Mucosa of rectum (tissue), 2 donors: ENCODE measurements around the gene TRMT5.

ENCODE experiments used
- H3K27ac ChIP-seq, 2 donors: one replicate each; pipeline ENCODE4 v1.7.0; 2013; ENCODE audit warnings: inconsistent platforms in 2 of 2, low read depth in 2 of 2, low read length in 2 of 2
- H3K27me3 ChIP-seq, 2 donors: one replicate each; pipeline ENCODE4 v1.7.0; 2013; ENCODE audit warnings: low read length in 2 of 2; ENCODE audit not compliant: control insufficient read depth in 2 of 2, insufficient read depth in 2 of 2
- H3K36me3 ChIP-seq, 2 donors: one replicate each; pipeline ENCODE4 v1.7.0; 2013; ENCODE audit warnings: low read length in 2 of 2; ENCODE audit not compliant: control insufficient read depth in 2 of 2, insufficient read depth in 2 of 2
- H3K4me1 ChIP-seq, 2 donors: one replicate each; pipeline ENCODE4 v1.7.0; 2013; ENCODE audit warnings: low read length in 2 of 2, mild to moderate bottlenecking in 1 of 2; ENCODE audit not compliant: control insufficient read depth in 2 of 2, insufficient read depth in 2 of 2
- H3K4me3 ChIP-seq, 2 donors: one replicate each; pipeline ENCODE4 v1.7.0; 2013; ENCODE audit warnings: low read length in 2 of 2
- H3K9ac ChIP-seq, 2 donors: one replicate each; pipeline ENCODE4 v1.7.0; 2013; ENCODE audit warnings: low read length in 2 of 2, low read depth in 1 of 2, mild to moderate bottlenecking in 1 of 2
- H3K9me3 ChIP-seq, 2 donors: one replicate each; pipeline ENCODE4 v1.7.0; 2013; ENCODE audit warnings: low read length in 2 of 2; ENCODE audit not compliant: control insufficient read depth in 2 of 2
- donor health status: healthy.
- donor health status: Normal muscosa, but diverticular disease.

The TRMT5 gene

DNA sequence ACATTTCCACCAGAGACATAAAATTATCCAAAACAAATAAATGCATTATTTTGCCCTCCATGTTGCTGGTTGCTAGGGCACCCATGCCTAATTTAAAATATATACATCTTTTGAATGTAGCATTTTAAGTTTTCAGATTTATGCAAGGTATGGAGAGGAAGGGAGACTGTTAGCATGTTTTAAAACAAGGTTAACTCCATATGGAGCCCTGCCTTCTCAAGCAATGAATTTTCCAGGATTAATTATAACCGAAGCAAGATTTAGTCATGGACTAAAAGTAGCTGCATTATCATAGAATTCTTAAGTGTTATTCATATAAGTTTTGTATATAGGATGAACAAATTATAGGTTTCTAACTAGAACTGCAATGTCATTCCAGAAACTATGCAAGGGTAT is 37.2 kb downstream of the TRMT5 start:
- no peaks in the 10 kb centered on the region for H3K36me3 ChIP-seq
- no peak overlapping the region for H3K27ac ChIP-seq
- H3K9ac ChIP-seq: no peak overlapping the region

DNA sequence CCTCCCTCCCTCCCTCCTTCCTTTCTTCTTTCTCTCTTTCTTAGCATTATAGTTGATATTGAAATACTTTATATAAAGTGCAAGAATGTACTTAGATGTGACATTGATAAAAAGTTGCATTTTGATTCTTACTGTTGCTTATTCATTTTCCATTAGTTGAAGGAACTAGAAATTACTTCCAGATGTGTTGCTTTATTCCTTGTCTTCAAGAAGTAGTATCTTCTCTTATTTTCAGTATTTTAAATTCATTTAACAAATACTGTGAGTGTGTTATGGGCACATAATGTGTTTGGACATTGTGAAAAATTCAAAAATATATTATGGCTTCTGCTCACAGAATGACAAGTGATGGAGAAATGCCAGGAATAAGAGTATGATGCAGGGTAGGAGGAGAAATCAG is 45.6 kb downstream of the TRMT5 start:
- Histone ChIP-seq H3K4me3 (no peak overlapping the region), H3K27me3 (no peaks in the 10 kb centered on the region), H3K9me3 (no peaks in the 10 kb centered on the region), H3K27ac (no peak overlapping the region), H3K36me3 (no peaks in the 10 kb centered on the region), H3K4me1 (peaks cover 0 to 3% of the 10 kb centered on the region in 2 donors), H3K9ac (no peak overlapping the region)

More for the DNA sequence above, 37.2 kb downstream of the TRMT5 start:
- no peak overlapping the region for H3K4me3 ChIP-seq
- H3K9me3 ChIP-seq: no peaks in the 10 kb centered on the region
- no peaks in the 10 kb centered on the region for H3K4me1 ChIP-seq
- no peaks in the 10 kb centered on the region for H3K27me3 ChIP-seq

DNA sequence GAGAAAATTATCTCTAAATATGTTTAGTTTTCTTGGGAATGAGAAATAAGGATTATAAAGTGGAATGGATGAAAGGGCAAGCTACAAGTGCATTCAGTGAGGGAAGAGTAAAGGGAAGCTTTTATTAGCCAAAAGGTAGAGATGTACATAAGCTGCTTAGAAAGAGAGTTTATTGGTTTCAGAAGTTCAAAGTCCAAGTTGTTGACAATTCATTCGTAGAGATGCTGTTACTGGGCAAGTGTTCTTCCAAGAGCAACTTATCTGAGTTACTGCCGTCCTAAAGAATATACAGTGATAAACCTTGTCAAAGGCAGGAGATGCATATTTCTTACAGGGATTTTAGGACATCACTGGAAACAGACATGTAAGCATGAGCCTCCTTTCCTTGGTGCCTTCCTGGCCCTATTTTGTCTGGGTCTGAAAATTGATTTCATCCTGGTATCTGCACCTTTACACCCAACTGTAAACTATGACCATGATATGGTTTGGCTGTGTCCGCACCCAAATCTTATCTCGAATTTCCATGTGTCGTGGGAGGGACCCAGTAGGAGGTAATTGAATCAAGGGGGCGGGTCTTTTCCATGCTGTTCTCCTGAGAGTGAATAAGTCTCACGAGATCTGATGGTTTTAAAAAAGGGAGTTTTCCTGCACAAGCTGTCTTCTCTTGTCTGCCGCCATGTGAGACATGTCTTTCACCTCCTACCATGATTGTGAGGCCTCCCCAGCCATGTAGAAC is 46.8 kb downstream of the TRMT5 start:
- H3K9me3 ChIP-seq: no peaks in the 10 kb centered on the region
- H3K4me3 ChIP-seq: no peak overlapping the region
- peaks cover 0 to 3% of the 10 kb centered on the region in 2 donors for H3K4me1 ChIP-seq
- no peaks in the 10 kb centered on the region for H3K36me3 ChIP-seq
- no peak overlapping the region for H3K27ac ChIP-seq
- H3K27me3 ChIP-seq: no peaks in the 10 kb centered on the region
- no peak overlapping the region for H3K9ac ChIP-seq

DNA sequence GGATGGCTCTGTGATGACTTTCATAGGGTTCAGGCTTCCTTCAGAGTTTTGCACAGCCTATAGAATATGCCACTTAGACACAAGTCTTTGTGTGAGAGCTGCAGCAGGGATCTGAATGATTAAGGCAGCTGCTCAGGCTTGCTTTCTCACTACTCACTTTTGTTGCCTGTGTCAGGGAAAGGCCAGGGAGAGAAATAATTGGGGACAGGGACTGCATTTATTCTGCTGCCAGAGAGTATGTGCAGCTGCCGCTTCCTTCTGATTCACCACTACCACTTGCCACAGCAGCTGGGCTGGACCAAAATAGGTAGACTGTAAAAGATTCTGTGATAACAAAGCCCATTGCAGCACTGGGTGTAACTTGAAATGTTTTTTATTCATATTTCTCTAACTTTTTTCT is 49.7 kb downstream of the TRMT5 start:
- H3K27ac ChIP-seq: no peak overlapping the region
- H3K4me1 ChIP-seq: peaks cover 0 to 3% of the 10 kb centered on the region in 2 donors

DNA sequence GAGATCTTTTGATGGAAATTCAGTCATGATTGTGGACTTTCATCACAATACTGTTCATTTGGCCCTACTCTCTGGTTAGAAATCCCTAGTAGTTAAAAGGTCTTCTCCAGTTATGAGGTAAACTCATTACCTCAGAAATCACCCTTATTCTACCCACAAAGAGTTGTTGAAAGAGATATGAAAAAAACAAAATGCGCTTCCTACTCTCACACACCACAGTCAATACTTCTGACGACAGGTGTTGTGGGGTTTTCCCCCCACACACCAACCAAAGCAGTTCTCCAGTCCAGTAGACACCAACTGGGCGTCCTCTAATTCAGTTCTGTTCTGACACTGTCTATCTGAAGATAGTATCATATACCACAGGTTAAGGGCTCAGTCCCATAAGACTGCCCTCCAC is 54.9 kb downstream of the TRMT5 start:
- no peaks in the 10 kb centered on the region for H3K36me3 ChIP-seq

More for the DNA sequence above, 49.7 kb downstream of the TRMT5 start:
- Histone ChIP-seq H3K9ac (no peak overlapping the region), H3K36me3 (no peaks in the 10 kb centered on the region), H3K9me3 (no peaks in the 10 kb centered on the region), H3K27me3 (no peaks in the 10 kb centered on the region), H3K4me3 (no peak overlapping the region)

DNA sequence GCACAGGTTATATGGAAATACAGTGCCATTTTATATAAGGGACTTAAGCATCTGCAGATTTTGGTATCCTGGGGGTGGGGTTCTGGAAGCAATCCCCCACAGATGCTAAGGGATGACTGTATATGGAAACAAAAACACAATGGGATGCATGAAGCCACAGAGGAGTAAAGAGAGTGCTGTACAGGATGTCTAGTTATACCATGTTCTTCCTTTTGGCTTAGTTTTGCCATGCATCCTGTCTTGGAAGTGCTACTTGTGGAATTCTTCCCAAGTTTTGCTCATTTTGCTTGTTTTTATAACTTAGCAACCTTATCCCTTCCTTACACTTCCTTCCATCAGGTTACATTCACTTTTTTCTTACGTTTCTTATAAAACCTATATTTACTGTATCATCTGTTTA is 55.6 kb downstream of the TRMT5 start:
- H3K27ac ChIP-seq: no peak overlapping the region
- no peak overlapping the region for H3K9ac ChIP-seq
- H3K9me3 ChIP-seq: no peaks in the 10 kb centered on the region
- H3K4me1 ChIP-seq: no peaks in the 10 kb centered on the region
- no peaks in the 10 kb centered on the region for H3K36me3 ChIP-seq
- H3K4me3 ChIP-seq: no peak overlapping the region
- H3K27me3 ChIP-seq: no peaks in the 10 kb centered on the region

More for the DNA sequence above, 54.9 kb downstream of the TRMT5 start:
- Histone ChIP-seq H3K9ac (no peak overlapping the region), H3K4me1 (no peaks in the 10 kb centered on the region), H3K27me3 (no peaks in the 10 kb centered on the region), H3K4me3 (no peak overlapping the region), H3K27ac (no peak overlapping the region), H3K9me3 (no peaks in the 10 kb centered on the region)

DNA sequence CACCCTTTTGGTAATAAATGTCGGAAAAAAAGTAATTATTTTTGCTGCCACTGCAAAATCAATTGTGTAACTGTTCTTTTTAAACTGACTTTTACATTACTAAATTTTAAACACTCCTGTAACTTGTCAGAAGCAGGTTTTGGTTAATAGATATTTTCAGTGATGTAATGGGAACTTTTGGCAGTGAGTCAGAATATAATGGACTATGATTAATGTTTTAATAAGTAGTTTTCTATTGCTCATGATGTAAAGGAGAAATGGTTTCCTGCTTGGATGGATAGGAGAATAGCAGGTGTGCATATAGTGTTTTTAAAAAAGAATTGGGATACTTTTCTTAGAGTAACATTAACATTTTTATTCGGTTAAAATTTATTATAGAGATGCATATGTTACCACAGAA is 58.8 kb downstream of the TRMT5 start:
- H3K4me1 ChIP-seq: no peaks in the 10 kb centered on the region
- no peaks in the 10 kb centered on the region for H3K9me3 ChIP-seq
- H3K4me3 ChIP-seq: no peak overlapping the region

More for the DNA sequence above, 58.8 kb downstream of the TRMT5 start:
- Histone ChIP-seq H3K9ac (no peak overlapping the region), H3K27me3 (no peaks in the 10 kb centered on the region), H3K36me3 (no peaks in the 10 kb centered on the region), H3K27ac (no peak overlapping the region)
